Endothelial cell of umbilical vein (primary cell): Measurements from ENCODE around the gene SEC22A. TPM values are rescaled to one million over a fixed set of nuclear protein-coding genes. Genes with fewer than 3 reads are reported as not detected.
"Not testable (repeated sequence)": the region's sequence is repeated elsewhere in the genome, so short reads cannot be mapped to it uniquely, and the experiment has no call there.

Source experiments
- BruUV-seq: library from RNA; stranded (reverse); fragments of 400-500 nt; replicated peaks from 2 replicates; lab custom pipeline; 2021; lab: Mats Ljungman, UMichigan
- CTCF ChIA-PET: fragments of 300-600, 350-600 bp; sonication (Branson Sonifier 250); formaldehyde crosslinking; loops from one replicate; lab custom pipeline; 2021; ENCODE audit warnings: antibody characterized with exemption, inconsistent platforms; lab: Charles Lee
- POLR2A ChIA-PET: fragments of 300-600, 350-600 bp; sonication (Branson Sonifier 250); formaldehyde crosslinking; loops from one replicate; lab custom pipeline; 2021; ENCODE audit warnings: antibody characterized with exemption, inconsistent platforms; lab: Charles Lee
- DNase-seq: peaks from one replicate; pipeline ENCODE4 v3.0.0-alpha.2; 2011; ENCODE audit warnings: low read depth, low spot score
- FAIRE-seq: peaks from 2 replicates; lab custom pipeline; 2011; peaks lifted over from hg19 to GRCh38; lab: Jason Lieb, UNC
- H2AFZ ChIP-seq: 2 replicates; pipeline ENCODE4 v1.6.0; 2012; ENCODE audit warnings: low read depth, low read length, control low read depth, inconsistent platforms
- H3K27ac ChIP-seq: 2 replicates; pipeline ENCODE4 v1.5.1; 2011; ENCODE audit warnings: low read depth, mild to moderate bottlenecking, control low read depth, low read length, moderate library complexity; ENCODE audit not compliant: insufficient read depth
- H3K27me3 ChIP-seq, 2 experiments: 2 replicates each; pipeline versions ENCODE4 v1.6.0 to v1.6.1; 2011; ENCODE audit warnings: low read length in 2 of 2, mixed read lengths in 1 of 2; ENCODE audit not compliant: control insufficient read depth in 2 of 2, insufficient read depth in 2 of 2
- H3K36me3 ChIP-seq, 2 experiments: 2 replicates in 1 of 2; 3 replicates in 1 of 2; pipeline ENCODE4 v1.5.1; 2011; ENCODE audit warnings: low read length in 2 of 2, mild to moderate bottlenecking in 1 of 2, moderate library complexity in 1 of 2; ENCODE audit not compliant: control insufficient read depth in 2 of 2, insufficient read depth in 2 of 2; ENCODE audit errors: extremely low read depth in 1 of 2
- H3K4me1 ChIP-seq: 3 replicates; pipeline ENCODE4 v1.5.1; 2011; ENCODE audit warnings: mild to moderate bottlenecking, low read length; ENCODE audit not compliant: control insufficient read depth, insufficient read depth; ENCODE audit errors: extremely low read depth
- H3K4me2 ChIP-seq: 2 replicates; pipeline ENCODE4 v1.6.1; 2011; ENCODE audit warnings: low read length, control low read depth, mixed read lengths; ENCODE audit not compliant: insufficient read depth
- H3K4me3 ChIP-seq, 3 experiments: fragments of 200-600 bp in 1 of 3; sonication (generic), shearing (Covaris generic) in 1 of 3; replicated peaks in 1 of 3; 2 replicates each; pipeline ENCODE4 v1.5.1; 2011 to 2016; ENCODE audit warnings: control low read depth in 3 of 3, low read length in 3 of 3, mild to moderate bottlenecking in 2 of 3, inconsistent platforms in 1 of 3, low read depth in 1 of 3, moderate library complexity in 1 of 3; ENCODE audit not compliant: insufficient read depth in 1 of 3
- H3K79me2 ChIP-seq: 2 replicates; pipeline ENCODE4 v1.6.0; 2012; ENCODE audit warnings: low read length, inconsistent platforms; ENCODE audit not compliant: control insufficient read depth, insufficient read depth
- H3K9ac ChIP-seq: replicated peaks from 2 replicates; pipeline ENCODE3; 2011; ENCODE audit warnings: low read length, control low read depth; ENCODE audit not compliant: insufficient read depth; ENCODE audit errors: extremely low read depth
- H3K9me1 ChIP-seq: replicated peaks from 3 replicates; pipeline ENCODE4 v1.6.0; 2011; ENCODE audit warnings: mild to moderate bottlenecking, low read length; ENCODE audit not compliant: control insufficient read depth, insufficient read depth; ENCODE audit errors: extremely low read depth
- H3K9me3 ChIP-seq: replicated peaks from 2 replicates; pipeline ENCODE4 v1.5.1; 2012; ENCODE audit warnings: low read length, inconsistent platforms; ENCODE audit not compliant: control insufficient read depth, insufficient read depth
- H4K20me1 ChIP-seq: replicated peaks from 2 replicates; pipeline ENCODE3; 2011; ENCODE audit warnings: mild to moderate bottlenecking, low read length; ENCODE audit not compliant: control insufficient read depth, insufficient read depth; ENCODE audit errors: extremely low read depth
- CTCF ChIP-seq, 2 donors: IDR thresholded peaks; 1 replicate in 1 of 2; 2 replicates in 1 of 2; pipeline ENCODE4 v1.5.1; 2011; ENCODE audit warnings: low read length in 2 of 2, mild to moderate bottlenecking in 2 of 2, moderate library complexity in 2 of 2, control low read depth in 1 of 2, inconsistent platforms in 1 of 2, low read depth in 1 of 2; ENCODE audit not compliant: insufficient read depth in 1 of 2; ENCODE audit errors: extremely low read depth in 1 of 2
- EZH2 ChIP-seq: IDR thresholded peaks from 2 replicates; pipeline ENCODE4 v1.6.1; 2012; ENCODE audit warnings: borderline replicate concordance, low read depth, mild to moderate bottlenecking, moderate library complexity, low read length, inconsistent platforms; ENCODE audit not compliant: severe bottlenecking
- FOS ChIP-seq: IDR thresholded peaks from 2 replicates; pipeline ENCODE4 v1.6.1; 2011; ENCODE audit warnings: mild to moderate bottlenecking, low read length, moderate library complexity, borderline replicate concordance; ENCODE audit not compliant: insufficient read depth
- GATA2 ChIP-seq: IDR thresholded peaks from 2 replicates; pipeline ENCODE4 v1.7.0; 2011; ENCODE audit warnings: low read depth, mild to moderate bottlenecking, moderate library complexity, mixed read lengths, low read length; ENCODE audit not compliant: insufficient read length, insufficient read depth
- JUN ChIP-seq: IDR thresholded peaks from 2 replicates; pipeline ENCODE4 v1.6.1; 2011; ENCODE audit warnings: borderline replicate concordance, low read depth; ENCODE audit not compliant: insufficient read length, insufficient read depth
- MYC ChIP-seq: IDR thresholded peaks from one replicate; pipeline ENCODE4 v1.6.1; 2011; ENCODE audit warnings: mild to moderate bottlenecking, low read depth, low read length
- POLR2A ChIP-seq: IDR thresholded peaks from 2 replicates; pipeline ENCODE4 v1.6.1; 2012; ENCODE audit warnings: low read depth, mild to moderate bottlenecking, control low read depth, low read length
- POLR2AphosphoS5 ChIP-seq: IDR thresholded peaks from 2 replicates; pipeline ENCODE4 v1.6.1; 2012; ENCODE audit warnings: low read depth, mild to moderate bottlenecking, control low read depth, low read length, moderate library complexity; ENCODE audit not compliant: insufficient read depth
- dilution Hi-C: fragments of 300-500 bp; cut with MboI; formaldehyde crosslinking; loops from one replicate; pipeline ENCODE4 v1.15.0; 2019; ENCODE audit warnings: low sequenced_read_pairs; ENCODE audit not compliant: extremely low pct_ligation_motif_present
- intact Hi-C: fragments of 100-400 bp; cut with micrococcal nuclease; formaldehyde crosslinking; loops from one replicate; pipeline ENCODE4 v1.10.0; 2022
- polyA plus RNA-seq, 4 experiments: library from polyadenylated mRNA; depleted of rRNA in 3 of 4; stranded (reverse) in 3 of 4; unstranded in 1 of 4; fragments of >200 nt; gene quantifications; 2 replicates each; pipeline versions ENCODE4 v1.2.1 to v1.2.3, GENCODE V29; 2011 to 2012; ENCODE audit warnings: missing spikeins in 1 of 4
- total RNA-seq: library from RNA; stranded (reverse); gene quantifications from 2 replicates; pipeline ENCODE4 v1.2.3, GENCODE V29; 2021
- TF ChIP-seq, protein P1 (sequence below): IDR thresholded peaks from 2 replicates; pipeline ENCODE4 v1.6.1; 2011; ENCODE audit not compliant: insufficient read depth, insufficient read length

Gene SEC22A
- total and polyA plus RNA-seq, 2 donors (not counting 3 experiments of a cell fraction or from before 2014, with no cell fraction given) = 20.1 to 26.8 TPM

- dilution Hi-C loops = no loop called here
Measured at GRCh38 chr3:123236902-123237301, 35.2 kb downstream of the SEC22A start.

DNA sequence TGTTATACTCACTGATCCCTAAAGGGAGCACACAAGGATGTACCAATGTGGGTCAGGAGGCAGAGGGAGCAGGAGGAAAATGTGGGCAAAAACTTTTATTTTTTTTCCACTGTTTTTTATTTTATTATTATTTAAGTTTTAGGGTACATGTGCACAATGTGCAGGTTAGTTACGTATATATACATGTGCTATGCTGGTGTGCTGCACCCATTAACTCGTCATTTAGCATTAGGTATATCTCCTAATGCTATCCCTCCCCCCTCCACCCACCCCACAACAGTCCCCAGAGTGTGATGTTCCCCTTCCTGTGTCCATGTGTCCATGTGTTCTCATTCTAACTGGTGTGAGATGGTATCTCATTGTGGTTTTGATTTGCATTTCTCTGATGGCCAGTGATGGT is 37.4 kb downstream of the SEC22A start:
- H4K20me1 ChIP-seq, H3K27me3 ChIP-seq, CTCF ChIA-PET, H3K9me1 ChIP-seq, POLR2A ChIA-PET, H2AFZ ChIP-seq, H3K79me2 ChIP-seq, H3K4me2 ChIP-seq, H3K4me1 ChIP-seq, H3K27ac ChIP-seq, BruUV-seq, H3K9me3 ChIP-seq, H3K4me3 ChIP-seq, H3K36me3 ChIP-seq, dilution Hi-C loops, H3K9ac ChIP-seq, intact Hi-C loops, FAIRE-seq, DNase-seq: not testable (repeated sequence)

More at GRCh38 chr3:123236902-123237301, 35.2 kb downstream of the SEC22A start:
- H3K4me2 ChIP-seq = no peak overlapping the region
- intact Hi-C loops = no loop called here
- no peak overlapping the region for H3K9ac ChIP-seq
- H3K4me1 ChIP-seq = no peaks in the 10 kb centered on the region
- H3K9me1 ChIP-seq = no peaks in the 10 kb centered on the region
- no peak overlapping the region for H3K27ac ChIP-seq
- H4K20me1 ChIP-seq = no peaks in the 10 kb centered on the region
- H3K4me3 ChIP-seq = no peak overlapping the region
- no TSS peak for BruUV-seq
- CTCF ChIA-PET = no interaction called here
- H2AFZ ChIP-seq = no peak overlapping the region
- no peak for TF ChIP-seq FOS
- no peak for TF ChIP-seq GATA2
- no peak for TF ChIP-seq JUN
- no peak for TF ChIP-seq MYC
- no peak for TF ChIP-seq POLR2A
- TF ChIP-seq CTCF (IDR thresholded peaks at IDR 0.05; ENCODE audit: extremely low read depth in 1 of 2, insufficient read depth in 1 of 2, low read depth in 1 of 2, low read length in 2 of 2) = no peak
- TF ChIP-seq EZH2 = no peak
- TF ChIP-seq, protein P1, sequence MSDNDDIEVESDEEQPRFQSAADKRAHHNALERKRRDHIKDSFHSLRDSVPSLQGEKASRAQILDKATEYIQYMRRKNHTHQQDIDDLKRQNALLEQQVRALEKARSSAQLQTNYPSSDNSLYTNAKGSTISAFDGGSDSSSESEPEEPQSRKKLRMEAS = no peak
- TF ChIP-seq POLR2AphosphoS5 = no peak
- DNase-seq (no peak), FAIRE-seq (no peak)
- no peaks in the 10 kb centered on the region for H3K9me3 ChIP-seq
- H3K27me3 ChIP-seq = no peaks in the 10 kb centered on the region
- no peaks in the 10 kb centered on the region for H3K79me2 ChIP-seq
- POLR2A ChIA-PET = no interaction called here
- H3K36me3 ChIP-seq = no peaks in the 10 kb centered on the region
